Prostate gland (tissue), 2 donors: Measurements from ENCODE around the gene B4GALNT4. TPM values are rescaled to one million over a fixed set of nuclear protein-coding genes. Genes with fewer than 3 reads are reported as not detected.

Source experiments
- DNase-seq: peaks from one replicate; pipeline ENCODE4 v3.0.0-alpha.2; 2019; ENCODE audit warnings: low spot score
- H3K27ac ChIP-seq, 2 donors: fragments of 200-600 bp; sonication (generic); 2 replicates each; pipeline ENCODE4 v1.5.1; 2017 to 2019
- H3K27me3 ChIP-seq: fragments of 200-600 bp; sonication (generic); replicated peaks from 2 replicates; pipeline ENCODE4 v1.5.1; 2019; ENCODE audit not compliant: insufficient read depth
- H3K36me3 ChIP-seq, 2 donors: fragments of 200-600 bp; sonication (generic); 1 replicate in 1 of 2; 2 replicates in 1 of 2; pipeline versions ENCODE4 v1.5.1 to v1.8.1; 2017 to 2019
- H3K4me1 ChIP-seq: fragments of 200-600 bp; sonication (generic); replicated peaks from 2 replicates; pipeline ENCODE4 v1.5.1; 2019
- H3K4me3 ChIP-seq, 2 donors: fragments of 200-600 bp; sonication (generic); 2 replicates each; pipeline ENCODE4 v1.5.1; 2017 to 2019
- H3K9me3 ChIP-seq: fragments of 200-600 bp; sonication (generic); 2 replicates; pipeline ENCODE4 v1.5.1; 2017
- CTCF ChIP-seq, 4 experiments: fragments of 200-600 bp in 2 of 4; fragments of 450-650 bp in 2 of 4; sonication (generic) in 2 of 4; IDR thresholded peaks; 1 replicate in 3 of 4; 2 replicates in 1 of 4; pipeline ENCODE4 v1.5.1; 2016 to 2019; ENCODE audit warnings: antibody characterized with exemption in 4 of 4, mild to moderate bottlenecking in 2 of 4, moderate library complexity in 2 of 4
- POLR2A ChIP-seq: fragments of 450-650 bp; IDR thresholded peaks from one replicate; pipeline ENCODE4 v1.6.1; 2016; ENCODE audit warnings: antibody characterized with exemption, mild to moderate bottlenecking
- POLR2AphosphoS5 ChIP-seq: sonication (generic); formaldehyde crosslinking; IDR thresholded peaks from one replicate; pipeline ENCODE4 v1.6.1; 2017; ENCODE audit warnings: antibody characterized with exemption
- WGBS: methylation state at CpG from one replicate; pipeline ENCODE4 v1.1.5; 2018; 5-methylcytosine and 5-hydroxymethylcytosine counted together
- intact Hi-C: fragments of 100-400 bp; cut with DNase I; formaldehyde crosslinking; loops from one replicate; pipeline ENCODE4 v1.14.2; 2022
- total RNA-seq, 2 donors: library from RNA; depleted of rRNA; stranded (reverse); fragments of >200 nt; gene quantifications; one replicate each; pipeline ENCODE4 v1.1.0, GENCODE V29; 2016

The B4GALNT4 gene
- total RNA-seq, 2 donors from 2014 or later: 5.8 to 14.2 TPM

DNA sequence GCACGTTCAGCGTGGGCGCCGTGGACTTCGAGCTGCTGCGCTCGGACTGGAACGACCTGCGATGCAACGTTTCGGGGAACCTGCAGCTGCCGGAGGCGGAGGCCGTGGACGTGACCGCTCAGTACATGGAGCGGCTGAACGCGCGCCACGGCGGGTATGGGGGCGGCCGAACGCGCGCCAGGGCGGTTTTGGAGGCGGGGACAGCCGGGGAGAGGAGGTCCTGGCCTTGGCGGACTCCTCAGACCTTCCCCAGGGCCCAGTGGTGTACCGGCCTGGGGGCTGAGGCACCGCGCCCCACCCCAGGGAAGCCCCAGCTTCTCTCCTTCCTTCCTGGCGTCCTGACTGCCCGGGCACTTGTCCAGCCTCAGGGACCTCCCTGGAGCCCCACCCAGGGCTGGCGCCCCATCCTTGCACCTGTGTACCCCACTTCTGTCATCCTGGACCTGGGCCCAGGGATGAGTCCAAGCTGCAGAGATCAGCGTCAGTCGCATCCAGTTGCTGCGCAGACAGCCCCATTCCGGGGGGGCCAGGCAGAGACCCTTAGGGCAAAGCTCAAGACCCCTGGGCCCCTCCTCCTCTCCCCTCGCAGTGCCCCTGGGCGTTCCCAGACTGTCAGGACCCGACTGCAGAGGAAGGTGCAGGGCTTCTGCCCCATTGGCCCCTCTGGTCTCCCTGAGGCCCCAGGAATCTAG lies 8.0 kb downstream of the B4GALNT4 start:
- H3K9me3 ChIP-seq: no peaks in the 10 kb centered on the region
- WGBS: 90% methylated on average over 42 of the region's 44 CpGs
- no peak overlapping the region for H3K27ac ChIP-seq
- TF ChIP-seq POLR2AphosphoS5: no peak
- no peak for TF ChIP-seq POLR2A
- no peak for TF ChIP-seq CTCF (IDR thresholded peaks at IDR 0.05)
- no peak for DNase-seq
- H3K36me3 ChIP-seq: no peaks in the 10 kb centered on the region
- no peak overlapping the region for H3K4me3 ChIP-seq
- no peaks in the 10 kb centered on the region for H3K27me3 ChIP-seq
- intact Hi-C loops: no loop called here
- H3K4me1 ChIP-seq: no peaks in the 10 kb centered on the region

- no peak for DNase-seq
- Histone ChIP-seq H3K27ac (no peak overlapping the region), H3K4me1 (no peaks in the 10 kb centered on the region), H3K4me3 (no peak overlapping the region), H3K36me3 (no peaks in the 10 kb centered on the region), H3K9me3 (no peaks in the 10 kb centered on the region), H3K27me3 (no peaks in the 10 kb centered on the region)
- 83% methylated on average over 11 of the region's 11 CpGs for WGBS
- TF ChIP-seq POLR2AphosphoS5 (no peak), POLR2A (no peak), CTCF (IDR thresholded peaks at IDR 0.05) (no peak)
- intact Hi-C loops: no loop called here
Measured at GRCh38 chr11:377883-378500, 8.7 kb downstream of the B4GALNT4 start.

- intact Hi-C loops: no loop called here
- no peak overlapping the region for H3K27ac ChIP-seq
- WGBS: 90% methylated on average over 86 of the region's 87 CpGs
- no peak for DNase-seq
- no peak for TF ChIP-seq POLR2A
- TF ChIP-seq CTCF (IDR thresholded peaks at IDR 0.05): no peak
- no peak for TF ChIP-seq POLR2AphosphoS5
- H3K36me3 ChIP-seq: no peaks in the 10 kb centered on the region
- no peaks in the 10 kb centered on the region for H3K9me3 ChIP-seq
- H3K4me3 ChIP-seq: no peak overlapping the region
- H3K4me1 ChIP-seq: no peaks in the 10 kb centered on the region
- no peaks in the 10 kb centered on the region for H3K27me3 ChIP-seq
Measured at GRCh38 chr11:379205-380094, 10.2 kb downstream of the B4GALNT4 start.

DNA sequence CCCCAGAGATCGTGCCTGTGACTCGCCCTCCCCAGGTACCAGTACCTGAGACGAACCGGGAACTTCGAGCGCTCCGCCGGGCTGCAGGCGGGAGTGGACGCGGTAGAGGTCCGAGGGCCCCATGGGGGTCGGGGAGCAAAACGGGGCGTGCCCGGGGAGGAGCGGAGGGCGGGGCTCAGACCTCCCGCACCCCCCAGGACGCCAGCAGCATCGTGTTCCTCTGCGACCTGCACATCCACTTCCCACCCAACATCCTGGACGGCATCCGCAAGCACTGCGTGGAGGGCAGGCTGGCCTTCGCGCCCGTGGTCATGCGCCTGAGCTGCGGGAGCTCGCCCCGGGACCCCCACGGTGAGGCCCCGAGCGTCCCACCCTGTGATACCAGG lies 10.8 kb downstream of the B4GALNT4 start:
- WGBS: 93% methylated on average over 35 of the region's 35 CpGs
- Histone ChIP-seq H3K27me3 (no peaks in the 10 kb centered on the region), H3K4me3 (no peak overlapping the region), H3K36me3 (no peaks in the 10 kb centered on the region), H3K9me3 (no peaks in the 10 kb centered on the region), H3K4me1 (no peaks in the 10 kb centered on the region), H3K27ac (no peak overlapping the region)
- TF ChIP-seq POLR2A: no peak
- no peak for TF ChIP-seq CTCF (IDR thresholded peaks at IDR 0.05)
- TF ChIP-seq POLR2AphosphoS5: no peak
- intact Hi-C loops: no loop called here
- no peak for DNase-seq
